Hippocampal formation (tissue), 2 donors: Measurements from ENCODE around the gene DMXL2.
"Not testable (repeated sequence)": the region's sequence is repeated elsewhere in the genome, so short reads cannot be mapped to it uniquely, and the experiment has no call there.

Experiments used
- DNase-seq, 2 donors: peaks; one replicate each; lab custom pipeline; 2025; lab: John Stamatoyannopoulos, UW

The DMXL2 gene

GRCh38 chr15:51577636-51578304 is 44.8 kb downstream of the DMXL2 start:
- DNase-seq = no peak

DNA sequence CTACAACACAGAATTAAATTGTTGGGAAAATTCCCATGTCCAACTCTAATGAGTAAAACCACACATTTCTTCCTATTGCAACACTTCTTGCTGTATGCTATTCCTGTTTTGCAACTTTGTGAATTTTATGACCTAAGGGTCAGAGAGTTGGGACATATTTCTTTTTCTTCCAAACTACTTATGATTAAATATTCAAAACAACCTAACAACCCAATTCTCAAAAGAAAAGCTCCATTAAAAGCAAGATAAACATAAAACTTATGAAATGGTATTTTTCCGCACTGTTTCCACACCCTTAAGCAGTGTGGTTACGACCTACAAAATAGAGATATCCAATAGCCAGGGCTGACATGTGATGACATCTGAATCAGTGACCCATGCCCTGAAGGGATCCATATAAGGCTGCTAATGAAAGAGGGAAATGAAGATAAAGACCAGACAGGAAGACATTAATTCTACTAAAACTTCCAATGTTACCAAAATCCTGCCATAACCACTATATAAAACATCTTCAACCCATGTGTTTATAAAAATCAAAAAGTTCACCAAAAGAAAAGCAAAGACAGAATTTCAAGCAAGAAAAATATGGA is 45.6 kb downstream of the DMXL2 start:
- no peak for DNase-seq

- DNase-seq = no peak
These were observed 46.2 kb downstream of the DMXL2 start for GRCh38 chr15:51576286-51576850.

GRCh38 chr15:51575775-51576174 is 46.8 kb downstream of the DMXL2 start:
- DNase-seq = no peak

DNA sequence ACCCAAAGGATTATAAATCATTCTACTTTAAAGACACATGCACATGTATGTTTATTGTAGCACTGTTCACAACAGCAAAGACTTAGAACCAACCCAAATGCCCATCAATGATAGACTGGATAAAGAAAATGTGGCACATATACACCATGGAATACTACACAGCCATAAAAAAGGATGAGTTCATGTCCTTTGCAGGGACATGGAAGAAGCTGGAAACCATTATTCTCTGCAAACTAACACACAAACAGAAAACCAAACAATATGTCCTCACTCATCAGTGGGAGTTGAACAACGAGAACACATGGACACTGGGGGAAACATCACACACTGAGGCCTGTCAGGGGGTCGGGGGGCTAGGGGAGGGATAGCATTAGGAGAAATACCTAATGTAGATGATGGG is 49.2 kb downstream of the DMXL2 start:
- not testable (repeated sequence) for DNase-seq

- DNase-seq = not testable (repeated sequence)
These were observed 53.4 kb downstream of the DMXL2 start for GRCh38 chr15:51568939-51569784.

GRCh38 chr15:51561271-51561670 is 61.3 kb downstream of the DMXL2 start:
- no peak for DNase-seq

- no peak for DNase-seq
These were observed 63.7 kb downstream of the DMXL2 start for GRCh38 chr15:51558876-51559275.

DNA sequence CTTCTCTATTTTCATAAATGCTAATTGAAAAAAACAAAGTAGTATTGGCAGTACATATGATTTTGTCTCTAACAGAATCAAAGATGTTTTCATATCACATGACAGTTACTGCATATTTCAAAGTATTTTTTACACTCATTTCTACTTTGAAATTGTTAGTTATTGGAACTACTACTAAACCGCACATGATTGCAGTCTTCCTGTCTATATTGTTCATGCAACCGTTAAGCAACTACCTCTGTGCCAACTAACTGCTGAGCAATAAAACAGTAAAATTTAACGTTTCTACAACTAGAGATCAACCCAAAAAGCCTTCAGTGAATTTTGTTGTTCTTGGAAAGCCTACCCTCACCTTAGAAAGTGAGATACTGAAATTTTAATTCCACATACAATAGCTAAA is 64.2 kb downstream of the DMXL2 start:
- no peak for DNase-seq

DNA sequence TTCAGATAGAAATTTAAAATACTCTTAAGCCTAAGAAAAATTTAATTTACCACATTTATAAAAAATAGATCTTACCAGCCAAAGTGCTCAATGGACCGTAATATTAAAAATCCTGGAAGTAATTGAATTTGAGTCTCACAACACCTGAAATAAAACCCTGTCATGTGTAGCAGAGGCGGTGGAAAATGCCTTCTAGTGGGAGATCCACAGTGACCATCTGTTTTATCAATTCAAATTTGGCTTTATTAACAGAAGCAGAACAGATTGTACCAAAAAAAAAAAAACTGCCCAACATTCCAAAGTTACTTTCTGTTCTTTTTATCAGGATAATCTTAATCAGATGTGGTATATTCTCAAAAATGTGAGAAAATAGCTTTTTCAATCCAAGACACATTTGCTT is 71.7 kb downstream of the DMXL2 start:
- DNase-seq = no peak

DNA sequence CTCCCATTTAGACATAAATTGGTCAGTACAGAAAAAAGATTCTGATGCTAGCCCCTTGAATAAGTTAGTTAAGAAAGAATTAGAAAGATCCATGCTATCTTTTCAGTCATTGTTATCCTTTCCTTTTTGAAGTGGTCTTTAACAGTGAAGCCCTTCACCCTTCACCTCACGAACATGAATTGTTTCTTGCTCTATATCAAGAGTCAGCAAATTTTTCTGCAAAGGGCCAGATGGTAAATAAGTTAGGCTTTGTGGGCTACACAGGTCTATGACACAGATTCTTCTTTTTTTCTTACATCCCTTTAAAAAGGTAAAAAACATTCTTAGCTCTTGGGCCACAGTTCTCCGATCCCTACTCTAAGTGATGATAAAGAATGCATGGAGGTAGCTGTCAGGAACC is 74.9 kb downstream of the DMXL2 start:
- no peak for DNase-seq

DNA sequence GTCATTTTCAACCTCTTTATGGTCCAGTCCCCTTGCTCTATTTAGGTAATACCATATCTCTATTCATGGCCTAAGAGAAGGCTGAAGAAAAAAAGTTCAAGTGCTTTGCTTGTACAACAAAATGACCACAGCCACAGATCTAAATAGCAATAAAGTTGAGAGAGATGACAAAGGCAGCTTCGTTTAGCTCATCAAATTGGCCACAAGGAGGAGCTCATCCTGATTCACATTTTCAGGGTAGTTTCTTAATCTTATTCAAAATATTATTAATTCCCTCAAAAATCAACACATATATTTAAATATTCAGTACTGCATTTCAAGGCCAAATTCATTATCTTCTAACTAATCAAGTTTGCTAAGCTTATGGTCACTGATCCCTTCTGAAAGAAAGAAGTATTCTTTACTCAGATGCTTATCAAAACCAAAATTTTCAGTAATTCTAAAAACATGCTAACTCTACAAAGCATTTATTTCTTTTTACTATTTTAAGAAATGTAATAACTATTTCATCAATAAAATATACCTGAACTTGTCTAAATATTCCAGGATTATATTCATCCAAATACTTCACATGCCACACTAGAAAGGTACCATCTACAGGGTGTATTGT is 85.5 kb downstream of the DMXL2 start:
- DNase-seq = no peak

DNA sequence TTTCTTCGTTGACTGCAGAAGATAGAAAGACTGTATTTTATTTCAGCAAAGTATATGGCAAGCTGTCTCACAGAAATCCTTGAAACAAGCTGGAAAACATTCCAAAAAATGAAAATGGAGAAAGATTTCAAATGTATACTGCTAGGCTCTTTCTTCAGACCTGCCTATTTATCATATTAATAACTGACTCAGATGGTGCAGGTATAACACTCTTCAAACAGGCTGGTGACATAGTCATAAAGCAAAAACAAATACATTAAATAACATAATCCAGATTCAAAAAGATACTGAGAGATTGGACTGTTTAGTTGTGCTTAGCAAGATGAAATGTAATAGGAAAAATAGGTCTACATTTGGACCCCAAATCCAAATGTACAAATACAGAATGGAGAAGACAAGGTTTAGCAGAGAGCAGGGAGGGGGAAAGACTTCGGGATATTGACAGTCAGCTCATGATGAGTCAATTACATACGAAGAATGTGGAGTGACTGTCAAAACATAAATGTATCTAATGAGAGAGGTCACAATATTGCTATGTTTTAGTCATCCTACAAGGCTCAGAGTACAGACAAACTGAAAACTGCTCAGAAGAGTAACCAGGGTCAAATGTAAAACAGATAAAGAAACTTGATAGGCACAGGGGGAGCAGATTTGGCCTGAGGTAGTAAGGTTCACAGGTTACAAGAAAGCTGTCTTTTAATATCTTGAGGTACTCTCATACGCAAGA is 88.7 kb downstream of the DMXL2 start:
- DNase-seq = no peak

- DNase-seq = no peak
These were observed 95.6 kb downstream of the DMXL2 start for GRCh38 chr15:51526955-51527354.

- no peak for DNase-seq
These were observed 98.2 kb downstream of the DMXL2 start for GRCh38 chr15:51524376-51524775.

GRCh38 chr15:51516291-51516690 is 106.3 kb downstream of the DMXL2 start:
- DNase-seq = no peak

DNA sequence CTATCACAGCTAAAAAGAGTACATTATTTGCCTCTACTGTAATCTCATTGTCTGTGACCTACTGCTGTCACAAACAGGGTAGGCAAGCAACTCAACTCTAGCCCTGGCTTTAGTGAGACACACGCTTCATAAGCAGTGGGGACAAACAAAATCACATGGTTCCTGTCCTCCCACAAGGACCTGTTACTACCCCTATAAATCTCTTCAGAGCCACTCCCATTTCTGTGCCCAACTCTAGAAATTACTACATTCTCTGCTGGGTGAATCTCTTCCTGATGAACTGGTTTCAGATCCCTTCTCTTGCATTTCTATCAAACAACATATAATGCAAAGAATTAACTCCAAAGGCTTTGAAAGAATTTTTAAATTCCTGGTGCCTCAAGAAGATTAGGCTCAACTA is 117.3 kb downstream of the DMXL2 start:
- no peak for DNase-seq

DNA sequence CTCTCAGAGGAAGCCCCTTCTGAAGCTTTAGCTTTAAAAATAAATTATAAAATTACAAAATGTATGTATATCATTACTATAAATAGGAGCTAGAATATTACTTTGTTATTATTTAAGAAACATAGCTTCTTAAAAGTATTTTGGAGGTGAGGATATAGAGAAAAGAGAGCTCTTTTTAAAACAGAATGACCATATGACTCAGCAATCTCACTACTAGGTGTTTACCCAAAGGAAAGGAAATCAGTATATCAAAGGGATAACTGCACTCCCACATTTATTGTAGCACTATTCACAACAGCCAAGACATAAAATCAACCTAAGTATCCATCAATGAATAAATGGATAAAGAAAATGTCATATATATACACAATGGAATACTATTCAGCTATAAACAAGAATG is 119.6 kb downstream of the DMXL2 start:
- no peak for DNase-seq

GRCh38 chr15:51499379-51499976 is 123.1 kb downstream of the DMXL2 start:
- DNase-seq = peak in 1 of 2 donors; percentile 7

DNA sequence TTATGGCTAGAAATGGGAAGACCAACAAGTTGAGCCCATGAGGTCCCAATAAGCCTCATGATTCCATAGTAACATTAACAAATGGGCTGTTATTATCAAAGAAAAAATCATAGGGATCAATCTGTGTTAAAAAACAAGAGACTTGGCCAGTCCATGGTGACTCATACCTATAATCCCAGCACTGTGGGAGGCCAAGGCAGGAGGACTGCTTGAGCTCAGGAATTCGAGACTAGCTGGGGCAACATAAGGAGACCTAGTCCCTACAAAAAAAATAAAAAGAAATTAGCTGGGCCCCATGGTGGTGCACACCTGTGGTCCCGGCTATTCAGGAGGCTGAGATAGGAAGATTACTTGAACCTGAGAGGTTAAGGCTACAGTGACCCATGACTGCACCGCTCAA is 124.8 kb downstream of the DMXL2 start:
- no peak for DNase-seq

DNA sequence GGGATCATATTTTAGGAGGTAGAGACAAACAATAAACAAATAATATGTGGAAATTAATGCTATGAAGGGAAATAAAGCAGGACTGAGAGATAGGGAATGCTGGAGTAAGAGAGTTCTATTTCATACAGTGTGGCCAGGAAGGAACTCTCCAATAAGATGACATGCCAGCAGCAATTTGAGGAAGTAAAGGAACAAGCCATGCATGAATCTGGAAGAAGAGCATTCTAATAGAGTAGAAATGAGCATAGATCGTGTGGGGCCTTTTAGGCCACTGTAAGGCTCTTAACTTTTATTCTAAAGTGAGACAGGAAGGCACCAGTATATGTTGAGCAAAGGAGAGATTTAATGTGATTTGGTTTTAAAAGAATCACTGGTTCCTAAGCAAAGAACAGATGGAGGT is 126.3 kb downstream of the DMXL2 start:
- no peak for DNase-seq
